ENCODE measurements around the gene NATD1. TPM values are rescaled to one million over a fixed set of nuclear protein-coding genes. Genes with fewer than 3 reads are reported as not detected.
A peak's percentile ranks its signal among the peaks of the same experiment; 100 is the strongest.

The NATD1 gene
- total and polyA plus RNA-seq, 4 donors, result 1.4 to 24.5 (median 2.9) TPM

GRCh38 chr17:21286909-21287702 is 33.9 kb upstream of the NATD1 start:
- Histone ChIP-seq H3K27me3 (ENCODE audit: control insufficient read depth in 4 of 4, insufficient read depth in 4 of 4, low read length in 3 of 4) (no peaks in the 10 kb centered on the region), H3K36me3 (ENCODE audit: control insufficient read depth in 4 of 4, insufficient read depth in 3 of 4, low read depth in 1 of 4, low read length in 3 of 4) (peaks cover 0 to 5% (median 0%) of the 10 kb centered on the region in 4 donors), H3K9me3 (ENCODE audit: control insufficient read depth in 4 of 4, low read length in 3 of 4) (no peaks in the 10 kb centered on the region), H3K9ac (ENCODE audit: low read depth in 1 of 2, low read length in 2 of 2) (peak overlapping the region; percentile 74 to 97), H3K4me1 (ENCODE audit: control insufficient read depth in 4 of 4, insufficient read depth in 4 of 4, low read length in 3 of 4) (peaks cover 24 to 46% (median 34%) of the 10 kb centered on the region in 4 donors), H3K27ac (ENCODE audit: low read depth in 1 of 2, low read length in 2 of 2) (peak overlapping the region; percentile 89 to 96), H3K4me3 (ENCODE audit: low read depth in 1 of 3, low read length in 3 of 3) (peak overlapping the region; percentile 26 to 82 (median 58))
- DNase-seq (ENCODE audit: low spot score), result no peak
- TF ChIP-seq FOXA2 (IDR thresholded peaks at IDR 0.05) (no peak), HNF4A (conservative IDR thresholded peaks at IDR 0.05) (no peak), HNF4G (IDR thresholded peaks at IDR 0.05) (no peak), GABPA (IDR thresholded peaks at IDR 0.05 in 1 of 2, conservative IDR thresholded peaks at IDR 0.05 in 1 of 2) (no peak), ZBTB33 (IDR thresholded peaks at IDR 0.05) (no peak), RXRA (IDR thresholded peaks at IDR 0.05) (no peak), ATF3 (IDR thresholded peaks at IDR 0.05) (no peak), FOXA1 (IDR thresholded peaks at IDR 0.05) (no peak), EGR1 (IDR thresholded peaks at IDR 0.05; ENCODE audit: low read depth in 2 of 2) (no peak), TAF1 (conservative IDR thresholded peaks at IDR 0.05) (no peak), JUND (IDR thresholded peaks at IDR 0.05) (no peak), REST (IDR thresholded peaks at IDR 0.05) (no peak), RAD21 (IDR thresholded peaks at IDR 0.05) (no peak), NR2F2 (IDR thresholded peaks at IDR 0.05) (no peak), SP1 (IDR thresholded peaks at IDR 0.05) (no peak), YY1 (IDR thresholded peaks at IDR 0.05) (no peak)
- TF ChIP-seq, protein P1, sequence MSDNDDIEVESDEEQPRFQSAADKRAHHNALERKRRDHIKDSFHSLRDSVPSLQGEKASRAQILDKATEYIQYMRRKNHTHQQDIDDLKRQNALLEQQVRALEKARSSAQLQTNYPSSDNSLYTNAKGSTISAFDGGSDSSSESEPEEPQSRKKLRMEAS (IDR thresholded peaks at IDR 0.05), result no peak
- TF ChIP-seq, protein P2, sequence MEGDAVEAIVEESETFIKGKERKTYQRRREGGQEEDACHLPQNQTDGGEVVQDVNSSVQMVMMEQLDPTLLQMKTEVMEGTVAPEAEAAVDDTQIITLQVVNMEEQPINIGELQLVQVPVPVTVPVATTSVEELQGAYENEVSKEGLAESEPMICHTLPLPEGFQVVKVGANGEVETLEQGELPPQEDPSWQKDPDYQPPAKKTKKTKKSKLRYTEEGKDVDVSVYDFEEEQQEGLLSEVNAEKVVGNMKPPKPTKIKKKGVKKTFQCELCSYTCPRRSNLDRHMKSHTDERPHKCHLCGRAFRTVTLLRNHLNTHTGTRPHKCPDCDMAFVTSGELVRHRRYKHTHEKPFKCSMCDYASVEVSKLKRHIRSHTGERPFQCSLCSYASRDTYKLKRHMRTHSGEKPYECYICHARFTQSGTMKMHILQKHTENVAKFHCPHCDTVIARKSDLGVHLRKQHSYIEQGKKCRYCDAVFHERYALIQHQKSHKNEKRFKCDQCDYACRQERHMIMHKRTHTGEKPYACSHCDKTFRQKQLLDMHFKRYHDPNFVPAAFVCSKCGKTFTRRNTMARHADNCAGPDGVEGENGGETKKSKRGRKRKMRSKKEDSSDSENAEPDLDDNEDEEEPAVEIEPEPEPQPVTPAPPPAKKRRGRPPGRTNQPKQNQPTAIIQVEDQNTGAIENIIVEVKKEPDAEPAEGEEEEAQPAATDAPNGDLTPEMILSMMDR (IDR thresholded peaks at IDR 0.05; ENCODE audit: low read depth, low read length, missing input control), result no peak
- 43% methylated on average over 9 of the region's 9 CpGs for WGBS

Data from liver (tissue), 9 donors.